Dermis blood vessel endothelial cell (primary cell): ENCODE data around the gene RNPS1. TPM values are rescaled to one million over a fixed set of nuclear protein-coding genes. Genes with fewer than 3 reads are reported as not detected.
"Not testable (repeated sequence)": the region's sequence is repeated elsewhere in the genome, so short reads cannot be mapped to it uniquely, and the experiment has no call there.

Source experiments
- DNase-seq: peaks from one replicate; pipeline ENCODE4 v3.0.0; 2010
- total RNA-seq: library from RNA; depleted of rRNA; stranded (reverse); fragments of >200 nt; gene quantifications from 2 replicates; pipeline ENCODE4 v1.2.3, GENCODE V29; 2014

RNPS1 gene
- total RNA-seq, 1 donor from 2014 or later: 61.8 TPM

- DNase-seq: no peak
These were observed 15.1 kb upstream of the RNPS1 start for GRCh38 chr16:2282866-2283555.

DNA sequence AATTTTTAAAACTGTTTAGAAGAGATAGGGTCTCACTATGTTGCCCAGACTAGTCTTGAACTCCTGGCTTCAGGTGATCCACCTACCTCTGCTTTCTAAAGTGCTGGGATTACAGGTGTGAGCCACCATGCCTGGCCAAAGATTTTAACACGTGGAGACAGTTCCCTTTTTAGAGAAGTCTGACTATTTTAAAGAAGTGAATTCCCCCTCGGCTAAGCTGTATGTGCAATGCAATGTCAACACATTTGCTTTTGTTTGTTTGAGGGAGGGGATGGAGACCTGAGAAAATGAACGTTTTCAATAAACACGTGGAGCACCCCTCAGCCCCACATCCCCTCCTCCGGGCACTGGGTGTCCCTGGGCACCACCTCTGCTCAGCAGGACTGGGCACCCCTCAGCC lies 14.3 kb upstream of the RNPS1 start:
- DNase-seq: no peak

DNA sequence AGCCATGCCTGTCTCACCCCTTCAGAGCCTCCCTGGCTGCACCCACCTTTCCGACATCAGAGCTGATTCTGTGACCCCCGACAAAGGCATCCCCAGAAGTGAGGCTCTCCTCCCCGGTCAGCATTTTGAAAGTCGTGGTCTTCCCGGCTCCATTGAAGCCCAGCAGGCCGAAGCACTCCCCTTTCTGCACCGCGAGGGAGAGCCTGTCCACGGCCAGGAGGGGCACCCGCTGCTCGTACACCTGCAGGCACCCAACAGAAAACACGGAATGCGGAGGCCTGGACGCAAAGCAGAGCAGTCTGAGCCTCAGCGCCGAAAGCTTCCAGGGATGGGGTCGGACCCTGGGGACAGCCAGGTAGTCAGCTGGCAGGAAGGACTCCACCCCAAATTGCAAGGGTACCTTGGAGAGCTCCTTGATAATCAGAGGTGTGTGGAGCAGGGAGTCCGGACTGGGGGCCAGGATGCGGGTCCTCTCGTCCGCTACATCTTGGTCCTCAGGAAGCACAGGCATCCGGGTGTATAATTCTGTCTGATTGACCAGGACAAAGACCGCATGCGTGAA lies 13.1 kb upstream of the RNPS1 start:
- no peak for DNase-seq

GRCh38 chr16:2280461-2280860 lies 12.5 kb upstream of the RNPS1 start:
- DNase-seq: no peak

DNA sequence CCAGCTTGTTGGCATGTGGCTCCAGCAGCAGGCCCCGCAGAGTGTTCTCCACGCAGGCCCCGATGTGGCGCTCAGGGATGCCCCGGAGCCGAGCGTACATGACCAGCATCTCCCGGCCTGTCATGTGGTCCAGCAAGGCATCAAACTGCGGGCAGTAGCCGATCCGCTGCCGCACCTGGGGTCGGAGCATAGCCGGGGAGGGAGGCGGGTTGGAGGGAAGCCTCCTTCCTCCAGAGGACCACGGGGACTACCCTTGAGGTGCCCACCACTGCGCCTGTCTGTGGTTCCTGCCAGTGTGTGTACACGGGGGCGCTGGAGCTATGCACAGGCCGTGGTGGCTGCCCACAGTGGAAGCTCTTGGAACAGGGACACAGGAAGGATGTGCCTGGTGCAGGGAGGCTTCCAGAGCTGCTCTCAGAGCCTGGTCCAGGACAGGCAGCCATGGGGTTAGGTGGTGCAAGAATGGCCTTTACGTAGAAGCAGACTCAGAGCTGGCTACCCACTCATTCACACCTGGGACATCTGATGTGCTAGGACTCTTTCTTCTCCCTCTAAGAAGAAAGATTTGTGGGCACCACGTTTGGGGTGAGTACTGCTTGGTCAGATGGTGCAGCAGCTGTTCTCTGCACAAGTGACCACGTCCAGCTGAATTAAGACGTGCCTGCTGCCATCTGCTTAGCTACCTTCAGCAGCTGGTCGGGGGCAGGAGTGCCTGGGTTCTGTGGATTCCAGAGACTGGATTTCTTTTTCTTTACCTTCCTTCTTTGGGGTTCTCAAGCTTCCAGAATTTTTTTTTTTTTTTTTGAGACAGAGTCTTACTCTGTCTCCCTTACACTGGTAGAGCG lies 11.3 kb upstream of the RNPS1 start:
- no peak for DNase-seq

DNA sequence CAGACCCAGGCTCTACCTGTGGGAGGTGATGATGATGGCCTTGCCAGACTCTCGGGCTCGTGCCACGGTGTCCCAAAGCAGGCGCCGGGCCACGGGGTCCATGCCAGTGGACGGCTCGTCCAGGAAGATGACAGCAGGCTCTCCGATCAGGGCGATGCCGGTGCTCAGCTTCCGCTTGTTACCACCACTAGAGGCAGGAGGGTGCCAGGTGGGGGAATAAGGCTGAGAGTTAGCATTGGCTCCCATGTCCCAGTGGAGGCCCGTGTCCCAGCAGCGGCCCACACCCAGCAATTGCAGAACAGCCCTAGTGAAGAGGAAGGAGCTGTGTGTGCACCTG lies 10.3 kb upstream of the RNPS1 start:
- no peak for DNase-seq

GRCh38 chr16:2277466-2278271 lies 9.7 kb upstream of the RNPS1 start:
- no peak for DNase-seq

DNA sequence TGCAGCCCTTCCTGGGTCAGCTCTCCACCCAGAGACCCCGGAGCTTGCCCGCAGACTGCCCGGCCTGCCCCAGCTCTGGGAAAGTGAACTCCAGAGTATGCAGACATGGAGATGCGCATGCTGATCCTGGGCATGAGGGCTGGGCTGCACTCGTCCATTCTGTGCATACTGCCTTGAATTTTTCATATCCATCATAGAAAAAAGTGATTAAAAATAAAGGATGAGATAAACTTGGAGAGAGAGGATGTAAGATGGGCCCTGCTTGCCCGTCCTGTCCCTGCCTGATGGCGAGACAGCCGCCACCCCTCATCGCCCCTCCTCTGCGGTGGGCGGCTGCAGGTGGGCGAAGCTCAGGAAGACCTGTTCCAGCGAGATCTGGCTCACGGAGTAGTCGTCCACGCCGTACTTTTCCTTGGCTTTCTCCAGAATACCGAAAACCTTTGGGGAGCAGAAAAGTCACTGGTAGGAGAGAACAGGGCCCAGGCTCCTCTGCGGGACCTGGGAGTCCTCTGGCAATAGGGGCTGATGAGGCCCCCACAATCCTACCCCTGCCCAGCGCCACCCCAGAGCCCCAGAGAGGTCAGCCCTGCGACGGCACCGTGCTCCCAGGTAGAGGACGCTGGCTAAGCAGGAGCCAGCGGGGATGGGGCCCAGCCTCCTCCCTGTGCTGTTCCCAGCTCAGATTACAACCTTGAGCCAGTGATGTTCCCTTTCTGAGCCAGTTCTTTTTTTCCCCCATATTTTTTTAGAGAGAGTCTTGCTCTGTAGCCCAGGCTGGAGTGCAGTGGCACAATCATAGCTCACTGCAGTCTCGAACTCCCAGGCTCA lies 8.7 kb upstream of the RNPS1 start:
- DNase-seq: no peak

- no peak for DNase-seq
These were observed 7.8 kb upstream of the RNPS1 start for GRCh38 chr16:2275476-2276367.

- DNase-seq: no peak
These were observed 6.0 kb upstream of the RNPS1 start for GRCh38 chr16:2273931-2274330.

DNA sequence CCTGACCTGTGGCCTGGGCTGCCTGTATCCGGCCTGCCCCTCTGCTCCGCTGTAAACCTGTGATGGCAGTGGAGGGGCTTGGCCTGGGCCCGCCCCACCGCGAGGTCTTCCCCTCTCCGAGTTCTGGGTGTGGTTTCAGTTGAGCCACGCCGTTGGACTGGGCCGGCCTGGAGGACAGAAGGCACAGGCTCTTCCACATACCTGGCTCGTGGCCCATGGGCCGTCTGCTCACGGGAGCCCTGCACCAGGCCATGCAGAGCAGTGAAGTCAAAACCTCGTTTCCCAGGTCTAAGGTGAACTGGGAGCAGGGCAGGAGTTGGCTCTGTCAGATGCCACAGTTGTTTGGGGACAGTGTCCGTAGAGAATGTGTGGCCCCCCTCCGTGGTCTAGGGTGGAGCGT lies 5.6 kb upstream of the RNPS1 start:
- DNase-seq: no peak

DNA sequence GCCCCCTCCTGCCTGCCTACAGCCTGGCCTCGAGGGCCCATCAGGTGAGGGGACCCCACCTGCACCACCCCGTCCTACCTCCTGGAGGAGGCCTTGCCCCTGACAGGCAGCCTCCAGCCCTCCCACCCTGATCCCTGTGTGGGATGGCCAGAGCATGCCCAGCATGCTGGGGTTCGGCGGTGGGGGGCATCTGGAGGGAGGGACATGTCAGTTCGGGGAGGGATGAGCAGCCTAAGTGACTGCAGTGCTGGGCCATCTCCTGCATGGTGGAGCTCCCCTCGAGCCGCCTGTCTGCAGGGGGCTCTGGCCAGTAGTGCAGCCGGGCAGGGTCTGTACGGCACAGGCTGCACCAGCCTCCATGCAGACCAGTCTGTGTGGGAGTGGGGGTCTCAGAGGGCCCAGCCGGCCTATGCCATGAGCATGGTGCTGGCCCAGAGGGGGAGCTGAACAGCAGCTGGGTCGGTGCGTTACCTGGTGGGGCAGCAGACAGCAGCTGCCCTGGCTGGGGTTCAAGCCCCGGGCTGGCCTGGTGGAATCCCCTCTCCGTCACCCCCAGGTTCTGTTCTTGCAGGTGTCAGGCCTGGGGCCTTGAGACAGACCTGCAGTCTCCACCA lies 4.0 kb upstream of the RNPS1 start:
- DNase-seq: no peak

DNA sequence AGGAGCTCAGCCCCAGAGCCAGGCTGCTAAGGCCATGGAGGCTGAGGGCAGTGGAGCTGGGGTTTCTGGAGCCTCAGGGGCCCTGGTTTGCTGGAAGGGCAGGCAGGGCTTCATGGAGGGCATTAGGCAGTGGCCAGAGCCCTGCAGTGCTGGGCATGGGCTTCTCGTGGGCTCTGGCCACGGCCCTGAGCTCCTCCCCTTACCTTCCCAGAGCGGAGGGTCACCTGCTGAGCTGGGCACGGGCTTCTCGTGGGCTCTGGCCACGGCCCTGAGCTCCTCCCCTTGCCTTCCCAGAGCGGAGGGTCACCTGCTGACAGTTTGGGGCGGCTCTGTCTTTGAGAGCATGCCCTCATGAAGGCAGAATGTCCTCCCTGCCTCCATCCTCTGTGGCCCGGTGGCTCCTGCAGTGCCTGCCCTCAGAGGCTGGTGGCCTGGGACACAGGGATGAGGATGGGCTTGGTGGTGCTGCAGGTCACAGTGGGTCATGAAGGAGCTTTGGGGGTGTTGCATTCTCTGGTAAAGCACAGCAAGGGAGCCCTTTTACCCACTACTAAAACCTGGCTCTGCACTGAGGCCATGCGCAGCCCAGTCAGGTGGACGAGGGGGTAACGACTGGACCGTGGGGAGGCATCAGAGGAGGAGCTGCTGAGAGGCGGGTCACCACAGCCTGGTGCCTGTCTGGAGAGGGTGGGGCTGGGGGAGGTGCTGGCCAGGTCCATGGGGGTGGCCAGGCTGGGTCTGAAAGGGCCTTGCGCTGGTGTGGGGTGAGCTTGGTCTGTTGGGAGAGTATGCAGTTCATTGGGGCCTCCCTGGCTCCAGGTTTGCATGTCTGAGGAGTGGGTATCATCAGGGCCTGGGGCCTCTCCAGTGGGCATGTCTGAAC lies 2.9 kb upstream of the RNPS1 start:
- DNase-seq: no peak

- DNase-seq: no peak
These were observed 2.1 kb upstream of the RNPS1 start for GRCh38 chr16:2270070-2270462.

DNA sequence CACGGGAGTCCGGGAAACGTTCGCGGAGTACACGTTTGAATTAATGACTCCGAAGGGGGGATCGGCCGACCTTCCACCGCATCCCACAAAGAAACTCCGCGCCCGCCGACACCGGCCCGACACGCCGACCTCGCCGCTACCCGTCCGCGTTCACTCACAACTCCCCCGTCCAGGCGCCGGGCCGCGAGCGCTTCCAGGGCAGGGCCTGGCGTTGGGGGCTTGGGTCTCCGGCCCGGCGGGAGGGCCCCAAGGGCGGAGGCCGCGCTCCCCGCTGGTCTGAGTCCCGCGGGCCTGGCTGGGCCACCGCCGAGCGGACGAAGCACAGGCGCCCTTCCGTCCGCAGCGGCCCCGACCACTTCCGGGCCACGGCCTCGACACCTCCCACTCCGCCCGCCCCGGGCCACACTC lies 417 bp downstream of the RNPS1 start:
- not testable (repeated sequence) for DNase-seq

DNA sequence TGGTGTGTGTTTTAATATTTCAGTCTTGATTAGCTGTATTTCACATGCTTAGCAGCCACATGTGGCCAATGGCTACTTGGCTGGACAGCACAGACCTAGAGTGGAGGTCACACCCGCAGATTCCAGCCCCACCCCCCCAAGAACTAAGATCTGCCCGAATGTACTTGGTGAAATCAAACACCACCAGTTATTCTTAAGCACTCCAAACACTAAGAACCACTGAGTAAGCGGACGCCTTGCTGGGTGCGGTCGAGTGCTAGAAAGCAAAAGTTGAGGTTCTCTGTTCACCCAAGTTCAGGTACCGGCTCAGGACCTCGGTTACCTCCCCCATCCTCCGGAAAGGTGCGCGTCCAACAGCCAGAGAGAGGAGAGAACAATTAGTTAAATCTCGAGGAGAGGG lies 1.0 kb downstream of the RNPS1 start:
- DNase-seq: peak; percentile 36

DNA sequence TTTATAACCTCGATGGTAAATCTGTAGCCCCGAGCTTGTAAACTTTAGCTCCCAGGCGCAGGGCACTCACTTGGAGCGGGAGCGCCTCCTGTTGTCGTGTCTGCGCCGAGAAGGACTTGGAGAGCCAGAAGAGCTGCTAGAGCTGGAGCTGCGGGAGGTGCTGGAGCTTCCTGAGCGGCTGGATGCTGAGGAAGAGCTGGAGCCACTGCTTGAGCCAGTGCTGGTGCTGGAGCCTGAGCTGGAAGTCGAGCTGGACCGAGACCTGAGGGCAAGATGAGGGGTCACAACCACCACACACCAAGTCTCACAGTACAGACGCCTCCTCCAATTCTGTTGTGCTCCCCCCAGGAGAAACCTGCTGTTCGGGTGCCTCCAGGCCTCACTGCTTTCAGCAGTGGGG lies 4.9 kb downstream of the RNPS1 start:
- not testable (repeated sequence) for DNase-seq

GRCh38 chr16:2260250-2260649 lies 7.7 kb downstream of the RNPS1 start:
- no peak for DNase-seq

- not testable (repeated sequence) for DNase-seq
These were observed 9.4 kb downstream of the RNPS1 start for GRCh38 chr16:2258530-2258929.

GRCh38 chr16:2257726-2258125 lies 10.2 kb downstream of the RNPS1 start:
- DNase-seq: no peak
